Measurements from ENCODE around the gene TAC1.
"Not testable (repeated sequence)": the region's sequence is repeated elsewhere in the genome, so short reads cannot be mapped to it uniquely, and the experiment has no call there.

Gene TAC1, protein sequence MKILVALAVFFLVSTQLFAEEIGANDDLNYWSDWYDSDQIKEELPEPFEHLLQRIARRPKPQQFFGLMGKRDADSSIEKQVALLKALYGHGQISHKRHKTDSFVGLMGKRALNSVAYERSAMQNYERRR

GRCh38 chr7:97731736-97732564 lies at the start of gene TAC1:
Gene TAC1 (plus strand): TSS chr7:97732086. CDS start chr7:97732613, 527 bp downstream.
- no peak for DNase-seq (ENCODE audit: low read depth)

- no peak for DNase-seq (ENCODE audit: low read depth)
These were observed 45.9 kb upstream of the TAC1 start for GRCh38 chr7:97685952-97686351.

DNA sequence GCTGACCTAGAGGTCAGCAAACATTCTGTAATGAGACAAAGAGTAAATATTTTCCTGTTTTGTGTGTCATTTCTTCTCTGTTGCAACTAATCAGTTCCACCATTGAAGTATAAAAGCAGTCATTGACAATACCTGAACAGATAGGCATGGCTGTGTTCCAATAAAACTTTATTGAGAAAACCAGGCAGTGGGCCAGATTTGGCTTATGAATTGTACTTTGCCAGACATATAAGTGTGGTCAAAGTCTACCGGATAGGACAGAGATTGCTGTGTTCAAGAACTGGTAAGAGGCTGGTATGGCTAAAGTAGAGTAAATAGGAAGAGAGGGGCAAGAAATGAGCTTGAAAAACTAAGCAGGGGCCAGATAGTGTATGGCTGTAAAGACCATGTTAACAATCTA lies 38.3 kb upstream of the TAC1 start:
- no peak for DNase-seq (ENCODE audit: low read depth)

DNA sequence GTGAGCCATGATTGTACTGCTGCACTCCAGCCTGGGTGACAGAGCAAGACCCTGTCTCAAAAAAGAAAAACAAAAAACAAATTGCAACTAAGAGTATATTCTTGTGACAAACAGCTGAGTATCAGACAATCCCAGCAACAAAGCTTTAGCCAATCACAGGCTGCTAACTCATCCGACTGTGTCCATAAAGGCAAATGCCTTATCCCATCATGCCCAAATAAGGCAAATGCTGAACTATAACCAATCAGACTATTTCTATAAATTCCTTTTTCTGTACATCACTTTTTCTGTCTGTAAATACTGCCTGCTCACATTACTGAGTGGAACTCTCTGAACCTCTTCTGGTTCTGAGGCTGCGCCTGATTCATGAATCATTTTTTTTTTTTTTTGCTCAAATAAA lies 37.5 kb upstream of the TAC1 start:
- no peak for DNase-seq (ENCODE audit: low read depth)

DNA sequence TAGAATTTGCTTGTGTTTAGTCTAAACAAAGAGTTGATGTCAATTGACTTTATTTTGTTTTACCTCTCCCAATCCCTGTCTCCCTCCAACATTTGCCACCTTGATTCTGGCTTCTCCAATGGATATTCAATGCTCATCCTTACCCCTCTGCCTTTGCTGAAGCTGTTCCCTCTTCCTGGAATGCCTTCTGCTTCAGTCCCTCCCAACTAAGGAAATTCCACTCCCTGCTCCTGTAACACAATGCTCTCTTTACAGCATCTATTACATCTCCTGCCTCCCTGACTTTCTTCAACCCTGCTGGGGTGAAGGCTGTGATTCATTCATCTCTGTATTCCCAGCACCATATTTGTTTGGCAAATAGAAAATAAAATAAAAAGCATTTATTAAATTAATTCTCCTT lies 34.5 kb upstream of the TAC1 start:
- DNase-seq (ENCODE audit: low read depth), result no peak

DNA sequence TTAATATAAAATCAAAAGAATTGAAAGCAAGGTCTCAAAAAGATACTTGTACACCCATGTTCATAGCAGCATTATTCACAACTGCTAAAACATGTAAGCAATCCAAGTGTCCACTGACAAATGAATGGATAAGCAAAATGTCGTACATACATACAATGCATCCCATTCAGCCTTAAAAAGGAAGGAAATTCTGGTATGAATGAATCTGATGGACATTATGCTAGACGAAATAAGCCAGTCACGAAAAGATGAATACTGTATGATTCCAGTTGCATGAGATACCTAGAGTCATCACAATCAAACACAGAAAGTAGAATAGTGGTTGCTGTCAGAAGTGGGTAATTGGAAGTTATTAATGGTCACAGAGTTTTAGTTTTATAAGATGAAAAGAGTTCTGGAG lies 9.5 kb upstream of the TAC1 start:
- DNase-seq (ENCODE audit: low read depth), result no peak

DNA sequence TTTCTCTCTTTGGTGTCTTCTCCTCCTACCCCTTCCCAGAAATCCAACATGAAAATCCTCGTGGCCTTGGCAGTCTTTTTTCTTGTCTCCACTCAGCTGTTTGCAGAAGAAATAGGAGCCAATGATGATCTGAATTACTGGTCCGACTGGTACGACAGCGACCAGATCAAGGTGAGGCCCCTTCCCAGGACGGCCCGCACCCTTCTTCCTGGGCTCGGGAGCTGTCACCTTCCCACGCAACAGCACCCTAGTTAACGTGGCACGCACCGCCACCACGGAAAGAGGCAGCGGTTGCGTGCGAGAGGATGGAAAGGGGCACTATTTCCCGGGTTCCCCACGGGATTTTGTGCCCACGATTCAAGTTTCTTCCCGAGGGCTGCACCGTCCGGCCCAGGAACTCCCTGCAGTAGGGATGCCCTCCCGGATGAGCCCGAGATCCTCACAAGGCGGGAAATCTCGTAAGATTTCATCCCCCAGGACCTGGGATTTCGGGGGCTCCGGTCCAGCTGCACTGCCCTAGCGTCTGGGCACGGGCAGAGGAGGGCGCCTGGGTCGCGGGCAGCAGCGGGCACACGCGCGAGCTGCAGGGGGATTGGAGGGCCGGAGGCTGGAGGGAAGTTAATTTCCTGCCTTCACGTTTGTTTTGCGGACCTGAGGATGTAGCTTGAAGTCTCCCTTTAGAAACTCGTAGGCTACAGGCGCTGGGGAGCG lies 834 bp downstream of the TAC1 start:
- no peak for DNase-seq (ENCODE audit: low read depth)

GRCh38 chr7:97733276-97734161 lies 1.6 kb downstream of the TAC1 start:
- no peak for DNase-seq (ENCODE audit: low read depth)

DNA sequence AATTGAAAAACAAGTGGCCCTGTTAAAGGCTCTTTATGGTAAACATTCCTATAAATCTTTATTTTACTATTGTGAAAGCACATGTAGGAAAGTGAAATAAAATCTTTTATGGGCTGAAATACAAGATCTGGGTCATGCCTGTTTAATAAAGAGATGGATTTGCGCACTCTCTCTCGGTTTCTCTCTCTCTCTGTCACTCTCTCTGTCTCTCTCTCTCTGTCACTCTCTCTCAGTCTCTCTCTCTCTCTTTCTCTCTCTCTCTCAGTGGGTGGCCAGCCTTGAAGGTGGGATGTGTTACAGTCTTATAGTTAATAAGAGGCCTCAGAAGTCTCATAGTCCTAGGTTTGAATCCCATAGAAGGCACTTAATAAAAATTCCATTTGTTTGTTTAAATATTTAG lies 2.4 kb downstream of the TAC1 start:
- DNase-seq (ENCODE audit: low read depth), result no peak

- no peak for DNase-seq (ENCODE audit: low read depth)
These were observed 3.2 kb downstream of the TAC1 start for GRCh38 chr7:97735075-97735474.

- no peak for DNase-seq (ENCODE audit: low read depth)
These were observed 16.6 kb downstream of the TAC1 start for GRCh38 chr7:97748482-97748881.

DNA sequence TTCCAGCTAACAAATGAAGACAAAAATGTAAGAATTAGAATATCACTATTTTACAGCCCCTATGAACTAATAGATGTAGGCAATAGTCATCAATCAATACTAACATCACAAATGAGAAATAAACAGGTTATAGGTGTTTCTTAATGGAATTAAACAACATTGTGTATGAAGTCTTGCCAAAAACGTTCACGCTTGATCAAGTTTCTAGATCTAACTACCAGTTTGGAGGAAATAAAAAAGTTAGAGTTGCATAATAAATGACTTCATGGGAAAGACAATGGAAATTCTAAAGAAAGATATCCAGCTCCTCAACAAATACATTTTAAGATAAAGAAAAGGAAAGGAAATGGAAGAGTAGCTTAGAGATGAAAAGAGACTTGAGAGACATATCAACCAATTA lies 19.7 kb downstream of the TAC1 start:
- no peak for DNase-seq (ENCODE audit: low read depth)

DNA sequence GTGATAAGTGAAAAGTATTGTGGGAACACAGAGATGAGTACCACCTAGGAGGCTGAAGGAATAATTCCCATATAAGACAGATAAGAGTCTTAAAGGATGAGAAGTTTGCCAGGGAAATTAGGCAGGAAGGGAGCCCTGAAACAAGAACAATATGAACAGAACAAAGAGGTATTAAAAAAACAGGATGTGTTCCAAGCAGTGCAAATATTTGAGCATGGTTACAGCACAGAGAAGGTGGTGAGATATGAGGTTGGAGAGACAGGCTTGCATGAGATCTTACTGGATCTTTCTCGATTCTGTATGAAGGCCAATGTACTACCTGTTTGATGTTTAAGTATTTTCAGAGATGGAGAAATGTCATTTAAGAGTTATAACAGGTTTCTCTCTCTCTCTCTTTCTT lies 20.3 kb downstream of the TAC1 start:
- DNase-seq (ENCODE audit: low read depth), result no peak

DNA sequence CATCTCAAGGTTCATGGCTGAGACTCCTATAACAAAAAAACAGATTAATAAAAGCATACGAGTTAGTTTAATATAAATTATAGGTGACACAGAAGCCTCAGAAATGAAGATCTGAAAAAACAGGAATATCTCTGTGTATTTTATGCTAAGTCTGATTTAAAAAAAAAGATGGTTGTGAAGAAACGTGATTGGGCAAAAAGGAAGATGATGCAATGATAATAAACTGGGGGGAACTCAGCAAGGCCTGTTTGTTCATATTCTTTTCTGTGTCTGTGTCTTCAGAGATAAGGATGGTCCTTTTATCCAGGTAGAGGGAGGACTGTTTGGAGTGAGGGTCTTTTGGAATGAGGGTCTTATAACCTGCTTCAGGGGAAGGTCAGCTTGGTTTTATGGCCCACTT lies 25.9 kb downstream of the TAC1 start:
- DNase-seq (ENCODE audit: low read depth), result no peak

DNA sequence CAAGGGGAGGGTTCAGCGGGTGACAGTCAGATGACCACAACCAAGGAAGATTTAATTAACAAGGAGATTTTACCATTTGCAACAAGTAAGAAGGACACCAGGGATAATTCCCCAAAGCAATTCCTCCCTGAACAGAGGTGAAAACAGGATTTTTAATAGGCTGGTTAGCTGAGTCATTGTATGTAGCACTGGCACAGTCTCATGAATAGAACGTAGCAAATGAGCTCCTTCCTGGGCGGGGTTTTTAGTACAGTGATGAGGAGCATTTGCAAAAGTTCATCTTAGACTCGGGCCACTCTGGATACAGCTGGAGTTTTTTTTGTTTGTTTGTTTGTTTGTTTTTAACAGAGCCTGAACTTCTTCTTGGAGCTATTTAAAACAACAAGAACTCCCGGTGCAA lies 39.0 kb downstream of the TAC1 start:
- no peak for DNase-seq (ENCODE audit: low read depth)

- DNase-seq (ENCODE audit: low read depth), result no peak
These were observed 39.7 kb downstream of the TAC1 start for GRCh38 chr7:97771576-97771975.

DNA sequence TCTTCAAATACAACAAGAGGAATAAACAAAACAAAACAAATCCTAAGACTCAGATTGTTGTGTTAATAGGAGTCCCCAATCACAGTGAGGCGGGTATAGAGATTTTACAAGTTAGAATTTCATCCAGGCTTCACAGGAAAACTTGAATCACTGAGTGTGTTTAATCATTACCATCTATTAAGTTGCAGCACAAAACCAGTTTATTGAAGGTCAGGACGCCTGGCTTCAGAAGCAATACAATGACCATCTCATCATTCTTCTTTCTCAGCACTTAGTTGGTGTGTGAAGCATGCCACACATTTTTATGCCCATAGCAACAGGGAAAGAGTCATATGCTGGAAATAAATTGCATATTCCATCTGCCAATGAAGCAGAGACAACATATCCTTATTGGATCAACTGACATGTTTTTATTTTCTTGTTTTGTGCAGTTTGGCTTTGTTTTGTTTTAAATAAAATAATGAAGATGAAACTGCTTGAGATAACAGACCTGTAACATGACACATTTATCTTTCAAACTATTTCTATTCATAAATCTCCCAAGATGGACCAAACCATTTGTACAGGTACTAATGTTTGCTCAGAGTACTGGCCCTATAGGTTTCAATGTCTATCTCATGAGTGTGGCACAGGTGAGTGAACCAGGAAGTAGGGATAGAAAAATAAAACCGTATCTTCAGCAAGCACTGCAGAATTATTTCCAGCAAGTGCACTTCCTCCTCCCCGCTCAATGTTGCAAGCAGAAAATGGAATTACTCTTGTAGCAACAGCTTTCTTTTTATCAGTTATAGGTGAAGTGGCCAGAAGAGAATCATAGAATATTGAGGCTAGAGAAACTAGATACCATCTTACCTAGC lies 40.4 kb downstream of the TAC1 start:
- no peak for DNase-seq (ENCODE audit: low read depth)

DNA sequence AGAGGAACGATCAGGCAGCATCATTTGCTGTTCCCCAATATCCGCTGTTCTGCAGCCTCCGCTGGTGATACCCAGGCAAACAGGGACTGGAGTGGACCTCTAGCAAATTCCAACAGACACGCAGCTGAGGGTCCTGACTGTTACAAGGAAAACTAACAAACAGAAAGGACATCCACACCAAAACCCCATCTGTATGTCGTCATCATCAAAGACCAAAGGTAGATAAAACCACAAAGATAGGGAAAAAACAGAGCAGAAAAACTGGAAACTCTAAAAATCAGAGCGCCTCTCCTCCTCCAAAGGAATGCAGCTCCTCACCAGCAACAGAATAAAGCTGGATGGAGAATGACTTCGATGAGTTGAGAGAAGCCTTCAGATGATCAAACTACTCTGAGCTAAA lies 54.5 kb downstream of the TAC1 start:
- not testable (repeated sequence) for DNase-seq (ENCODE audit: low read depth)
